ENCODE results near the gene IL2RG. TPM values are rescaled to one million over a fixed set of nuclear protein-coding genes. Genes with fewer than 3 reads are reported as not detected.

IL2RG gene
- total RNA-seq, 6 experiments from 2014 or later: 0.64 to 4.0 (median 1.7) TPM

DNA sequence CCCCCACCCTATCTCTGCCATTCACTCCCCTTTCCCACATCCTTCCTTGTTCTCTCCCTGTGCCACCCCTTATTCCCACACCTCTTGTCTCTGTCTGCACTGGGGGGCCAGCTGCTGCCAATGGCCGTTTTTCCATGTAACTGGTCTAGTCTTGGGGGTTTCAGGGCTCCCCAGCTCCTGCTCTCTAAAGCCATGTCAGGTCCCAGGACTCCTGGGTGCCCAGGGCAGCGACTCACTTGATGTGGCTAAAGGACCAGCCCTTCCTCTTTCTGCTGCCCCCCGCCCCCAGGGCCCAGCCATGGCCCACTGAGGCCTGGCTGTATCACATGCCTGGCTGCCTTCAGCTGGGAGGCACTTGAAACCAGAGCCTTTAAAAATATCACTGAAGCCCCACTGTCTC is 43.3 kb upstream of the IL2RG start:
- TF ChIP-seq, protein P1, sequence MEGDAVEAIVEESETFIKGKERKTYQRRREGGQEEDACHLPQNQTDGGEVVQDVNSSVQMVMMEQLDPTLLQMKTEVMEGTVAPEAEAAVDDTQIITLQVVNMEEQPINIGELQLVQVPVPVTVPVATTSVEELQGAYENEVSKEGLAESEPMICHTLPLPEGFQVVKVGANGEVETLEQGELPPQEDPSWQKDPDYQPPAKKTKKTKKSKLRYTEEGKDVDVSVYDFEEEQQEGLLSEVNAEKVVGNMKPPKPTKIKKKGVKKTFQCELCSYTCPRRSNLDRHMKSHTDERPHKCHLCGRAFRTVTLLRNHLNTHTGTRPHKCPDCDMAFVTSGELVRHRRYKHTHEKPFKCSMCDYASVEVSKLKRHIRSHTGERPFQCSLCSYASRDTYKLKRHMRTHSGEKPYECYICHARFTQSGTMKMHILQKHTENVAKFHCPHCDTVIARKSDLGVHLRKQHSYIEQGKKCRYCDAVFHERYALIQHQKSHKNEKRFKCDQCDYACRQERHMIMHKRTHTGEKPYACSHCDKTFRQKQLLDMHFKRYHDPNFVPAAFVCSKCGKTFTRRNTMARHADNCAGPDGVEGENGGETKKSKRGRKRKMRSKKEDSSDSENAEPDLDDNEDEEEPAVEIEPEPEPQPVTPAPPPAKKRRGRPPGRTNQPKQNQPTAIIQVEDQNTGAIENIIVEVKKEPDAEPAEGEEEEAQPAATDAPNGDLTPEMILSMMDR (IDR thresholded peaks at IDR 0.05): no peak
- no peak for TF ChIP-seq POLR2A (IDR thresholded peaks at IDR 0.05)
- no peaks in the 10 kb centered on the region for H3K36me3 ChIP-seq
- no peaks in the 10 kb centered on the region for H3K27me3 ChIP-seq
- no peak for ATAC-seq
- WGBS (ENCODE audit: insufficient coverage, low coverage, low lambda C conversion rate, missing lambda C conversion rate): 22% methylated on average over 1 of the region's 3 CpGs
- H3K27ac ChIP-seq: no peak overlapping the region
- H3K4me1 ChIP-seq: no peaks in the 10 kb centered on the region
- no peak overlapping the region for H3K4me3 ChIP-seq
- no peak for DNase-seq
- intact Hi-C loops (cut with DNase I): no loop called here
- H3K9me3 ChIP-seq: no peaks in the 10 kb centered on the region

DNA sequence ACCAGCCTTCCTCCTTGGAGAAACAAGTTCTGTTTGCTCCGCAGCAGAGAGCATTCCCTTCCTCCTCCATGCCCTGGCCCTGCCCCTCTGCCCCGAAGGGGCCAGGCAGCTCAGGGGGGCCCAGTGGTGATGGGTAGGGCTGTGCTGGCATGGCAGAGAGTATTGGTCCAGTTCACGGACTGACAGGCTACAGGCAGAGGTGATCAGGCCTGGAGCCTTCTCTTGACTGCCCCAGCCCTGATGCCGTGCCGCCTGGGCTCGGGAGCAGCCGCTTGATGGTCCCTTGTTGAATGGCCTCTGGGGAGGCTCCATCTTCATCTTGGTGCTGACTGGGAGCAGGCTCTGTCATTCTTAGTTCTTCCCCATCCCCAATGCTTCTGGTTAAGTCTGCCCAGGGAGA is 42.8 kb upstream of the IL2RG start:
- no peak overlapping the region for H3K4me3 ChIP-seq
- 64% methylated on average over 2 of the region's 7 CpGs for WGBS (ENCODE audit: insufficient coverage, low coverage, low lambda C conversion rate, missing lambda C conversion rate)

DNA sequence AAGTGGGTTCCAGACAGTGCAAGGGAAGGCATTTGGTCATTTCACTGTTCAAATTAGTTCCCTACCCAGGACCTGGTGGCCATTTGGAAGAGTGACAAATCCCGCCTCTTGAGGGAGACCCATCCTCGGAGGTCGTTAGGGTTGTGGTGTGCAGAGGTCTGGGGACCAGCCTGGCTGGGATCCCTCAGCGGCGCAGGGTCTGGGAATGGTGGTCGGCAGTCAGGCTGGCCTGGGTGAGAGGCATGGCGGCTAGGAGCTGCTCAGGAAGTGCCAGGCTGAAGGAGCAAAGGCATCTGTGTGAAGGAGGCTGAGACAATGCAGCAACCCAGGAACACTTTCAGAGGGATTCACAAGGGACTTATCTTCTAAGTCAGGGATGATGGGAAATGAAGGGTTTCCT is 40.0 kb upstream of the IL2RG start:
- H3K9me3 ChIP-seq: no peaks in the 10 kb centered on the region
- no peak overlapping the region for H3K4me3 ChIP-seq
- WGBS (ENCODE audit: insufficient coverage, low coverage, low lambda C conversion rate, missing lambda C conversion rate): 40% methylated on average over 2 of the region's 7 CpGs
- ATAC-seq: no peak
- TF ChIP-seq, protein P1 (IDR thresholded peaks at IDR 0.05): no peak
- no peak for TF ChIP-seq POLR2A (IDR thresholded peaks at IDR 0.05)
- H3K27ac ChIP-seq: no peak overlapping the region
- intact Hi-C loops (cut with DNase I): no loop called here
- H3K36me3 ChIP-seq: no peaks in the 10 kb centered on the region
- DNase-seq: no peak
- H3K4me1 ChIP-seq: no peaks in the 10 kb centered on the region
- no peaks in the 10 kb centered on the region for H3K27me3 ChIP-seq

More for the DNA sequence above, 42.8 kb upstream of the IL2RG start:
- TF ChIP-seq, protein P1 (IDR thresholded peaks at IDR 0.05): no peak
- no peak for TF ChIP-seq POLR2A (IDR thresholded peaks at IDR 0.05)
- ATAC-seq (no peak), DNase-seq (no peak)
- Histone ChIP-seq H3K27me3 (no peaks in the 10 kb centered on the region), H3K27ac (no peak overlapping the region), H3K36me3 (no peaks in the 10 kb centered on the region), H3K9me3 (no peaks in the 10 kb centered on the region), H3K4me1 (no peaks in the 10 kb centered on the region)
- intact Hi-C loops (cut with DNase I): no loop called here

DNA sequence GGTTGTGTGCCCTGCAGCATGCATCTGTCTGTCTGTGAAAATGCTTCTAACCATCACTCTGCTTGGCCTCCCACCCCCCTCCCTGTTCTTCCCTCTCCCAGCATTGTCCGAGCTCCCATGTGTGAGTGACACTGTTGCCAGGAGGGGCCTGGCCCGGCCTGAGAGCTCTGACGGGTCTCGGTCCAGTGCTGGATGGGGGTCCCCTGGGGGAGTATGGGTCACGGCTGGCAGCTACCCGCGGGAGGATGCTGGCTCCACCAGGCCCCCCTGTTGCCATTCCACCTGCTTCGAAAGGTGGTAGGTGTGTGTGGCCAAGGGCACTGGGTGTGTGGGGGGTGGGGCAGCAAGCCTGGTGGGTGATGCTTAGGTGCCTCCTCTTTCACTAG is 36.9 kb upstream of the IL2RG start:
- H3K4me1 ChIP-seq: no peaks in the 10 kb centered on the region
- no CpG with 5 or more reads among the region's 8 CpGs for WGBS (ENCODE audit: insufficient coverage, low coverage, low lambda C conversion rate, missing lambda C conversion rate)
- intact Hi-C loops (cut with DNase I): no loop called here

More for the DNA sequence above, 36.9 kb upstream of the IL2RG start:
- H3K4me3 ChIP-seq: no peak overlapping the region
- TF ChIP-seq, protein P1 (IDR thresholded peaks at IDR 0.05): no peak
- TF ChIP-seq POLR2A (IDR thresholded peaks at IDR 0.05): no peak
- no peaks in the 10 kb centered on the region for H3K36me3 ChIP-seq
- no peaks in the 10 kb centered on the region for H3K27me3 ChIP-seq
- ATAC-seq (no peak), DNase-seq (no peak)
- no peak overlapping the region for H3K27ac ChIP-seq
- no peaks in the 10 kb centered on the region for H3K9me3 ChIP-seq
